T follicular helper cell (primary cell): ENCODE data around the gene CLTB.

Experiments
- DNase-seq: peaks from one replicate; pipeline ENCODE4 v3.0.0-alpha.2; 2020; ENCODE audit warnings: low read depth

CLTB gene

GRCh38 chr5:176352116-176352878 is 64.0 kb downstream of the CLTB start:
- DNase-seq = no peak

GRCh38 chr5:176350416-176350815 is 65.9 kb downstream of the CLTB start:
- DNase-seq = no peak

GRCh38 chr5:176342766-176343458 is 73.4 kb downstream of the CLTB start:
- DNase-seq = no peak
